ENCODE data around the gene S100A7A. TPM values are rescaled to one million over a fixed set of nuclear protein-coding genes. Genes with fewer than 3 reads are reported as not detected.

The S100A7A gene
- polyA plus RNA-seq, 1 of the 3 experiments (the other 2 are of a cell fraction) = not detected

- Histone ChIP-seq H3K36me3 (replicated peaks in 1 of 2; ENCODE audit: control insufficient read depth in 1 of 2, insufficient read depth in 2 of 2, low read length in 1 of 2) (no peaks in the 10 kb centered on the region), H3K27me3 (ENCODE audit: insufficient read depth) (peaks cover 46% of the 10 kb centered on the region), H2AFZ (ENCODE audit: low read depth) (no peak overlapping the region), H3K9ac (no peak overlapping the region), H3F3A (replicated peaks; ENCODE audit: insufficient read depth) (no peaks in the 10 kb centered on the region), H3K79me2 (ENCODE audit: insufficient read depth) (no peaks in the 10 kb centered on the region), H3K4me3 (ENCODE audit: low read depth in 2 of 2, low read length in 1 of 2) (no peak overlapping the region), H4K20me1 (ENCODE audit: insufficient read depth) (no peaks in the 10 kb centered on the region), H3K4me2 (no peak overlapping the region), H3K27ac (ENCODE audit: low read depth in 2 of 2, low read length in 1 of 2) (no peak overlapping the region), H3K4me1 (ENCODE audit: control insufficient read depth in 1 of 2, insufficient read depth in 2 of 2, low read depth in 1 of 2, low read length in 1 of 2) (no peaks in the 10 kb centered on the region), H3K9me2 (no peaks in the 10 kb centered on the region), H3K9me3 (no peaks in the 10 kb centered on the region)
- ChIA-PET POLR2A (no interaction called here), CTCF (interaction anchor here (1.2 kb wide), 1 partner anchor 102 kb away, joined by 4 read pairs; no protein-coding TSS in a partner anchor)
- TF ChIP-seq FOXM1 (IDR thresholded peaks at IDR 0.05; ENCODE audit: low read depth) (no peak), MXI1 (IDR thresholded peaks at IDR 0.05; ENCODE audit: low read depth, low read length) (no peak), SMC3 (IDR thresholded peaks at IDR 0.05; ENCODE audit: low read depth, low read length) (no peak), USF1 (IDR thresholded peaks at IDR 0.05; ENCODE audit: borderline replicate concordance, low read depth) (no peak), NRF1 (IDR thresholded peaks at IDR 0.05; ENCODE audit: low read depth, low read length) (no peak), EZH2phosphoT487 (IDR thresholded peaks at IDR 0.05; ENCODE audit: borderline replicate concordance, low read depth) (no peak), CTCF (IDR thresholded peaks at IDR 0.05) (no peak), RAD21 (IDR thresholded peaks at IDR 0.05; ENCODE audit: low read length) (no peak), GATA2 (CRISPR knock-in tag; IDR thresholded peaks at IDR 0.05) (no peak), MAX (IDR thresholded peaks at IDR 0.05; ENCODE audit: low read depth) (no peak), RCOR1 (IDR thresholded peaks at IDR 0.05; ENCODE audit: low read length) (no peak)
- DNase-seq = no peak
- WGBS (ENCODE audit: low lambda C conversion rate) = 4% methylated on average over 3 of the region's 3 CpGs
These were observed 23.5 kb upstream of the S100A7A start for GRCh38 chr1:153392822-153393221.

- H3K9me2 ChIP-seq = no peaks in the 10 kb centered on the region
- no peaks in the 10 kb centered on the region for H3K9me3 ChIP-seq
- no peaks in the 10 kb centered on the region for H3K4me1 ChIP-seq (ENCODE audit: control insufficient read depth in 1 of 2, insufficient read depth in 2 of 2, low read depth in 1 of 2, low read length in 1 of 2)
- H3K27ac ChIP-seq (ENCODE audit: low read depth in 2 of 2, low read length in 1 of 2) = no peak overlapping the region
- no peaks in the 10 kb centered on the region for H3F3A ChIP-seq (replicated peaks; ENCODE audit: insufficient read depth)
- no peaks in the 10 kb centered on the region for H3K36me3 ChIP-seq (replicated peaks in 1 of 2; ENCODE audit: control insufficient read depth in 1 of 2, insufficient read depth in 2 of 2, low read length in 1 of 2)
- H3K4me2 ChIP-seq = no peak overlapping the region
- WGBS (ENCODE audit: low lambda C conversion rate) = 6% methylated on average over 6 of the region's 6 CpGs
- no peaks in the 10 kb centered on the region for H3K79me2 ChIP-seq (ENCODE audit: insufficient read depth)
- TF ChIP-seq FOSL2 (IDR thresholded peaks at IDR 0.05; ENCODE audit: borderline replicate concordance, low read depth) = no peak
- no peak for TF ChIP-seq NFIC (IDR thresholded peaks at IDR 0.05; ENCODE audit: borderline replicate concordance)
- TF ChIP-seq EP300 (IDR thresholded peaks at IDR 0.05; ENCODE audit: borderline replicate concordance in 1 of 2, low read depth in 1 of 2, low read length in 1 of 2) = no peak
- no peak for TF ChIP-seq GATA2 (CRISPR knock-in tag; IDR thresholded peaks at IDR 0.05)
- no peak for TF ChIP-seq TAF1 (IDR thresholded peaks at IDR 0.05; ENCODE audit: borderline replicate concordance, low read depth, low read length)
- TF ChIP-seq GABPA (IDR thresholded peaks at IDR 0.05; ENCODE audit: low read depth) = no peak
- no peak for TF ChIP-seq SIN3A (IDR thresholded peaks at IDR 0.05; ENCODE audit: borderline replicate concordance, low read depth, low read length)
- TF ChIP-seq MXI1 (IDR thresholded peaks at IDR 0.05; ENCODE audit: low read depth, low read length) = no peak
- no peak overlapping the region for H3K4me3 ChIP-seq (ENCODE audit: low read depth in 2 of 2, low read length in 1 of 2)
- DNase-seq = no peak
- no peak overlapping the region for H2AFZ ChIP-seq (ENCODE audit: low read depth)
- POLR2A ChIA-PET = no interaction called here
- no peak overlapping the region for H3K9ac ChIP-seq
- H3K27me3 ChIP-seq (ENCODE audit: insufficient read depth) = peaks cover 46% of the 10 kb centered on the region
- H4K20me1 ChIP-seq (ENCODE audit: insufficient read depth) = no peaks in the 10 kb centered on the region
- CTCF ChIA-PET = interaction anchor here (1.2 kb wide), 1 partner anchor 101 kb away, joined by 4 read pairs; no protein-coding TSS in a partner anchor
These were observed 22.4 kb upstream of the S100A7A start for GRCh38 chr1:153393926-153394325.
